Muscle layer of colon (tissue), 2 donors: Measurements from ENCODE around the gene RPS6KA3.

Source experiments
- H3K27ac ChIP-seq: one replicate; pipeline ENCODE4 v1.7.0; 2013; ENCODE audit warnings: low read depth, mild to moderate bottlenecking, low read length, moderate library complexity
- H3K27me3 ChIP-seq, 2 donors: one replicate each; pipeline ENCODE4 v1.7.0; 2013; ENCODE audit warnings: low read length in 2 of 2, mild to moderate bottlenecking in 2 of 2; ENCODE audit not compliant: insufficient read depth in 2 of 2, control insufficient read depth in 1 of 2
- H3K36me3 ChIP-seq: one replicate; pipeline ENCODE4 v1.7.0; 2013; ENCODE audit warnings: mild to moderate bottlenecking, low read length; ENCODE audit not compliant: insufficient read depth
- H3K4me1 ChIP-seq: one replicate; pipeline ENCODE4 v1.7.0; 2013; ENCODE audit warnings: mild to moderate bottlenecking, low read length; ENCODE audit not compliant: insufficient read depth
- H3K4me3 ChIP-seq, 2 donors: one replicate each; pipeline ENCODE4 v1.7.0; 2013; ENCODE audit warnings: low read length in 2 of 2, low read depth in 1 of 2, mild to moderate bottlenecking in 1 of 2, moderate library complexity in 1 of 2
- H3K9ac ChIP-seq: one replicate; pipeline ENCODE4 v1.7.0; 2013; ENCODE audit warnings: low read length
- H3K9me3 ChIP-seq: one replicate; pipeline ENCODE4 v1.7.0; 2013; ENCODE audit warnings: mild to moderate bottlenecking, low read length
- donor health status: abdominal sarcoma.
- donor health status: Adenocarcinoma of cecum.

RPS6KA3 gene

DNA sequence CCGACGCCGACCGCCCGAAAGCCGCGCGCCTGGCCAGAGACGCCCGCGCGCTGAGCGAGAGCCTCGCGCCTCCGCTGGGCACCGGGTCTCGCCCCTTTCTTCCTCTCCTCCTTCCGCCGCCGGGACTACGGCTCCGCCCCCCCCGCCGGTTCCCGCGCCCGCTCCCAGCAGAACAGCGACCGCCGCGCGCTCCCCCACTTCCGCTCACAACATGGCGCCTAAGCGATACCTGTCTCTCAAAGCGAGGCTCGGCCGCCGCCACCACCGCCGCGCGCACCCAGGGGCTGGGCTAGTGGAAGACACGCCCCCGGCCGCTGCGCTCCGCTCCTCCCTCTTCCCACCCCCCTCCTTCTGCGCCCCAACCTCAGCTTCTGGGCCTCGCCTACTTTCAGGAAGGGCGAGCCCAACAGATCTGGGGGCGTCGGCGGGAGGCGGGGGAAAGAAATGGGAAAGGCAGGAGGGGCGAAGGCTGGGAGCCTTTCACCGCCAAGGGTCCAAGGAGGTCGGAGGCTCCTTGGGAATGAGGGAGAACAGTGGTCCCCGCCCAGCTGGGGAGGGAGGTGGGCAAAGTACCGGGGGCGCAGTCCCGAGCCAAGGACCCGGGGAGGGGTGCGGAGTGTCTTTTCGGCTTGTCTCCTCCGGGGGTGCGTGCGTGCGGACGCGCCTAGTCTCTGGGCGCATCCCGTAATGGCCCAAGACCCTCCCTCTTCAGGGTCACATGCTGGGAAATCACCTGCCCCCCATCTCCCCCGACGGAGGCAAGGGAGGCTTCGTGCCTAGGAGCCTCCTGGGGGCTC, at the start of gene RPS6KA3:
TSS of gene RPS6KA3 (minus strand) at position 100 of the 797 bp plus-strand sequence. CDS start 277 bp downstream, outside the sequence.
- peak within 1 kb of the TSS; percentile 81 for H3K27ac ChIP-seq
- peak within 1 kb of the TSS; percentile 45 for H3K9ac ChIP-seq
- no peaks in the 10 kb centered on the region for H3K4me1 ChIP-seq
- no peaks in the 10 kb centered on the region for H3K36me3 ChIP-seq
- H3K27me3 ChIP-seq = peaks cover 0 to 11% of the 10 kb centered on the region in 2 donors
- peak within 1 kb of the TSS; percentile 55 to 68 for H3K4me3 ChIP-seq
- H3K9me3 ChIP-seq = no peaks in the 10 kb centered on the region

- H3K27me3 ChIP-seq = no peaks in the 10 kb centered on the region
- H3K9ac ChIP-seq = no peak overlapping the region
- no peaks in the 10 kb centered on the region for H3K4me1 ChIP-seq
- no peak overlapping the region for H3K4me3 ChIP-seq
- H3K27ac ChIP-seq = no peak overlapping the region
- no peaks in the 10 kb centered on the region for H3K9me3 ChIP-seq
- no peaks in the 10 kb centered on the region for H3K36me3 ChIP-seq
These were observed 48.4 kb upstream of the RPS6KA3 start for GRCh38 chrX:20315140-20315539.

- no peaks in the 10 kb centered on the region for H3K9me3 ChIP-seq
- H3K9ac ChIP-seq = no peak overlapping the region
- no peak overlapping the region for H3K4me3 ChIP-seq
- H3K27ac ChIP-seq = no peak overlapping the region
- H3K36me3 ChIP-seq = no peaks in the 10 kb centered on the region
- no peaks in the 10 kb centered on the region for H3K27me3 ChIP-seq
- H3K4me1 ChIP-seq = no peaks in the 10 kb centered on the region
These were observed 47.2 kb upstream of the RPS6KA3 start for GRCh38 chrX:20313899-20314298.

DNA sequence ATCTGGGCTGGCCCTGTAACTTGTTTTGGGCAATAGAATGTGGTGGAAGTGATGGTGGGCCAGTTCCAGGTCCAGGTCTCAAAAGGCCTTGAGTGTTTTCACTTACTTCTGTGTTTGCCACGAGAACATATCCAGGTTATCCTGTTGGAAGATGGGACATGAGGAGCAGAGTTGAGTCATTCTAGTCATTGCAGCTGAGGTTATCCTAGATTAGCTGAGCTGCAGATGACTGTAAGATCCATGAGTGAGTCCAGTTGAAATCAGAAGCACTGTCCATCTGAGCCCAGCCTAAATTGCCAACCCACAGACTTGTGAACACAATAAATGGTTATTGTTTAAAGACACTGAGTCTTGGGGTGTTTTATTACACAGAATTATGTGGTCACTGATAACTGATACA, 45.3 kb upstream of the RPS6KA3 start:
- H3K36me3 ChIP-seq = no peaks in the 10 kb centered on the region

GRCh38 chrX:20311505-20311904, 44.8 kb upstream of the RPS6KA3 start:
- Histone ChIP-seq H3K27ac (no peak overlapping the region), H3K9ac (no peak overlapping the region), H3K4me1 (no peaks in the 10 kb centered on the region)

More for the DNA sequence above, 45.3 kb upstream of the RPS6KA3 start:
- H3K4me1 ChIP-seq = no peaks in the 10 kb centered on the region
- H3K9me3 ChIP-seq = no peaks in the 10 kb centered on the region
- no peaks in the 10 kb centered on the region for H3K27me3 ChIP-seq
- no peak overlapping the region for H3K27ac ChIP-seq
- no peak overlapping the region for H3K9ac ChIP-seq
- H3K4me3 ChIP-seq = no peak overlapping the region

GRCh38 chrX:20309806-20310205, 43.1 kb upstream of the RPS6KA3 start:
- no peaks in the 10 kb centered on the region for H3K36me3 ChIP-seq
- no peaks in the 10 kb centered on the region for H3K27me3 ChIP-seq
- no peaks in the 10 kb centered on the region for H3K4me1 ChIP-seq
- no peak overlapping the region for H3K27ac ChIP-seq
- no peak overlapping the region for H3K9ac ChIP-seq
- H3K9me3 ChIP-seq = no peaks in the 10 kb centered on the region
- no peak overlapping the region for H3K4me3 ChIP-seq

More at GRCh38 chrX:20311505-20311904, 44.8 kb upstream of the RPS6KA3 start:
- Histone ChIP-seq H3K9me3 (no peaks in the 10 kb centered on the region), H3K4me3 (no peak overlapping the region), H3K27me3 (no peaks in the 10 kb centered on the region), H3K36me3 (no peaks in the 10 kb centered on the region)

DNA sequence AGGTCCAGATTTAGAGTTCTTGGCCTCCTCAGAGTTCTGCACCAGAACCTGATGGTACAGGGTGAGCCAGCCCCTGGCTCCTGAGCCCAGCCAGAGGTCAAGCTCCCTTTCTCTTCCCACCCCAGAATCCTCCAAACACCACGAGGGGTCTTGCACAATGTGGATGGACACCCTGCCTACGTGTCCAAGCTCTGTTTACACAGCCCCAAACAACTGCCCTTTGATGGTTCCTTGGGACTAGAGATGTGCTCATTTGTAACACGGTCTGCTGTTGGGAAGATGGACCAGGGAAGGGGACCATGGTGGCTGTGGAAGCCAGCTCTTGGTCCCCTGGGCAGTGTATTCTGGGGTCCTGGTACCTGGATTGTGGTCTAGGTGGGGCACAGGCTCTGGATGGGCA, 40.0 kb upstream of the RPS6KA3 start:
- Histone ChIP-seq H3K27me3 (no peaks in the 10 kb centered on the region), H3K9me3 (no peaks in the 10 kb centered on the region), H3K36me3 (no peaks in the 10 kb centered on the region), H3K4me3 (no peak overlapping the region), H3K27ac (no peak overlapping the region), H3K4me1 (no peaks in the 10 kb centered on the region), H3K9ac (no peak overlapping the region)

GRCh38 chrX:20300822-20301221, 34.1 kb upstream of the RPS6KA3 start:
- H3K27ac ChIP-seq = no peak overlapping the region
- H3K9me3 ChIP-seq = no peaks in the 10 kb centered on the region
- H3K9ac ChIP-seq = no peak overlapping the region
- no peaks in the 10 kb centered on the region for H3K27me3 ChIP-seq
- no peaks in the 10 kb centered on the region for H3K36me3 ChIP-seq
- H3K4me1 ChIP-seq = no peaks in the 10 kb centered on the region
- H3K4me3 ChIP-seq = no peak overlapping the region

- H3K36me3 ChIP-seq = no peaks in the 10 kb centered on the region
- H3K4me3 ChIP-seq = no peak overlapping the region
- no peak overlapping the region for H3K9ac ChIP-seq
- H3K27ac ChIP-seq = no peak overlapping the region
- H3K27me3 ChIP-seq = no peaks in the 10 kb centered on the region
- no peaks in the 10 kb centered on the region for H3K4me1 ChIP-seq
- H3K9me3 ChIP-seq = peaks cover 4% of the 10 kb centered on the region
These were observed 28.2 kb upstream of the RPS6KA3 start for GRCh38 chrX:20294957-20295356.

DNA sequence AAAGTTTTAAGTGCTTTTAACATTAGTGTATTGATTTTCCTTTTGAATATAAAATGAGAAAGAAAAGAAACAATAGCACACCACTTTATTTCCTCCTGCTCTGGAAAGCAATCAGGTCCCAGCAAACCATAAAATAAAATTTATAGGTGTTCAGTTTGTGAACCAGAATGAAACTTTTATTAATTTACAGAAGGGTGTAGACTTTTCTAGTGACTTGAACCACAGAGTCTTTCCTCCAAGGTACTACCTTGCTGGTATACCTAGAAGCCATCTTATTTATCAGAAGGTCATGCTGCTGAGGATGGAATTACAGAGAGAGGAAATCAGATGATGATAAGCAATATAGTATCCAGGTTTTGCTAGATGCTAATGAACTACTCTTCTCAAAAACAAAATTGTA, 27.6 kb upstream of the RPS6KA3 start:
- H3K4me1 ChIP-seq = no peaks in the 10 kb centered on the region
- no peak overlapping the region for H3K27ac ChIP-seq
- no peaks in the 10 kb centered on the region for H3K36me3 ChIP-seq
- peaks cover 4% of the 10 kb centered on the region for H3K9me3 ChIP-seq
- no peak overlapping the region for H3K9ac ChIP-seq
- H3K4me3 ChIP-seq = no peak overlapping the region
- H3K27me3 ChIP-seq = no peaks in the 10 kb centered on the region

- Histone ChIP-seq H3K36me3 (no peaks in the 10 kb centered on the region), H3K9me3 (no peaks in the 10 kb centered on the region), H3K4me1 (no peaks in the 10 kb centered on the region), H3K4me3 (no peak overlapping the region), H3K27ac (no peak overlapping the region), H3K27me3 (no peaks in the 10 kb centered on the region), H3K9ac (no peak overlapping the region)
These were observed 18.8 kb upstream of the RPS6KA3 start for GRCh38 chrX:20285511-20285910.

- Histone ChIP-seq H3K4me3 (no peak overlapping the region), H3K4me1 (no peaks in the 10 kb centered on the region), H3K36me3 (no peaks in the 10 kb centered on the region), H3K9ac (no peak overlapping the region), H3K27me3 (no peaks in the 10 kb centered on the region), H3K9me3 (no peaks in the 10 kb centered on the region), H3K27ac (no peak overlapping the region)
These were observed 18.3 kb upstream of the RPS6KA3 start for GRCh38 chrX:20284992-20285391.
